CD4-positive, CD25-positive, alpha-beta regulatory T cell (primary cell): ENCODE data around the gene JAML. TPM values are rescaled to one million over a fixed set of nuclear protein-coding genes. Genes with fewer than 3 reads are reported as not detected.

Source experiments
- ATAC-seq, 2 donors: fragments of 150-1000 bp; cut with Tn5 transposase; one replicate each; pipeline ENCODE4 v1.10.0; 2021; ENCODE audit warnings: low read depth in 2 of 2, moderate number of reproducible peaks in 2 of 2, moderate library complexity in 1 of 2
- DNase-seq, 3 donors: peaks; one replicate each; pipeline versions ENCODE4 v3.0.0 to v3.0.0-alpha.2; 2012 to 2022; ENCODE audit warnings: mixed read lengths in 1 of 3
- H3K27ac ChIP-seq: one replicate; pipeline ENCODE4 v1.7.0; 2013; ENCODE audit warnings: mild to moderate bottlenecking, low read length; ENCODE audit not compliant: insufficient read depth, poor library complexity, severe bottlenecking
- H3K27me3 ChIP-seq: one replicate; pipeline ENCODE4 v1.7.0; 2013; ENCODE audit warnings: low read length; ENCODE audit not compliant: control insufficient read depth, insufficient read depth
- H3K36me3 ChIP-seq: one replicate; pipeline ENCODE4 v1.7.0; 2013; ENCODE audit warnings: mild to moderate bottlenecking, low read length, moderate library complexity; ENCODE audit not compliant: control insufficient read depth, insufficient read depth
- H3K4me1 ChIP-seq: 2 replicates; pipeline ENCODE4 v1.7.0; 2013; ENCODE audit warnings: mild to moderate bottlenecking, low read length; ENCODE audit not compliant: insufficient read depth, control insufficient read depth, poor library complexity, severe bottlenecking
- H3K4me3 ChIP-seq: one replicate; pipeline ENCODE4 v1.7.0; 2013; ENCODE audit warnings: low read depth, mild to moderate bottlenecking, low read length, moderate library complexity
- H3K9me3 ChIP-seq, 2 experiments: 1 replicate in 1 of 2; 2 replicates in 1 of 2; pipeline ENCODE4 v1.7.0; 2013; ENCODE audit warnings: low read length in 2 of 2, mild to moderate bottlenecking in 1 of 2, moderate library complexity in 1 of 2; ENCODE audit not compliant: control insufficient read depth in 2 of 2
- H3K27ac Mint-ChIP-seq, 3 donors: one replicate each; pipeline ENCODE4 v1.8.0; 2020 to 2022; ENCODE audit warnings: mild to moderate bottlenecking in 3 of 3, mixed read lengths in 3 of 3, moderate library complexity in 2 of 3
- H3K27me3 Mint-ChIP-seq: one replicate; pipeline ENCODE4 v1.8.0; 2022; ENCODE audit warnings: mild to moderate bottlenecking, mixed read lengths
- H3K36me3 Mint-ChIP-seq: one replicate; pipeline ENCODE4 v1.8.0; 2020; ENCODE audit warnings: mixed read lengths
- H3K4me1 Mint-ChIP-seq, 4 donors: one replicate each; pipeline ENCODE4 v1.8.0; 2020 to 2022; ENCODE audit warnings: mixed read lengths in 4 of 4, mild to moderate bottlenecking in 1 of 4
- H3K4me3 Mint-ChIP-seq, 4 donors: one replicate each; pipeline ENCODE4 v1.8.0; 2020 to 2022; ENCODE audit warnings: mild to moderate bottlenecking in 4 of 4, mixed read lengths in 4 of 4, moderate library complexity in 3 of 4
- H3K9me3 Mint-ChIP-seq, 7 donors: one replicate each; pipeline ENCODE4 v1.8.0; 2020 to 2022; ENCODE audit warnings: mixed read lengths in 7 of 7, mild to moderate bottlenecking in 3 of 7, moderate library complexity in 2 of 7
- polyA plus RNA-seq, 4 donors: library from polyadenylated mRNA; unstranded; fragments of 300-500 nt; fragmentation: Illumina TruSeq; gene quantifications; one replicate each; pipeline ENCODE4 v1.2.3, GENCODE V29; 2021
- total RNA-seq: library from RNA; stranded (reverse); gene quantifications from one replicate; pipeline ENCODE4 v1.2.3, GENCODE V29; 2022

JAML gene
- total and polyA plus RNA-seq, 5 donors from 2014 or later = 71.5 to 200 (median 169) TPM

DNA sequence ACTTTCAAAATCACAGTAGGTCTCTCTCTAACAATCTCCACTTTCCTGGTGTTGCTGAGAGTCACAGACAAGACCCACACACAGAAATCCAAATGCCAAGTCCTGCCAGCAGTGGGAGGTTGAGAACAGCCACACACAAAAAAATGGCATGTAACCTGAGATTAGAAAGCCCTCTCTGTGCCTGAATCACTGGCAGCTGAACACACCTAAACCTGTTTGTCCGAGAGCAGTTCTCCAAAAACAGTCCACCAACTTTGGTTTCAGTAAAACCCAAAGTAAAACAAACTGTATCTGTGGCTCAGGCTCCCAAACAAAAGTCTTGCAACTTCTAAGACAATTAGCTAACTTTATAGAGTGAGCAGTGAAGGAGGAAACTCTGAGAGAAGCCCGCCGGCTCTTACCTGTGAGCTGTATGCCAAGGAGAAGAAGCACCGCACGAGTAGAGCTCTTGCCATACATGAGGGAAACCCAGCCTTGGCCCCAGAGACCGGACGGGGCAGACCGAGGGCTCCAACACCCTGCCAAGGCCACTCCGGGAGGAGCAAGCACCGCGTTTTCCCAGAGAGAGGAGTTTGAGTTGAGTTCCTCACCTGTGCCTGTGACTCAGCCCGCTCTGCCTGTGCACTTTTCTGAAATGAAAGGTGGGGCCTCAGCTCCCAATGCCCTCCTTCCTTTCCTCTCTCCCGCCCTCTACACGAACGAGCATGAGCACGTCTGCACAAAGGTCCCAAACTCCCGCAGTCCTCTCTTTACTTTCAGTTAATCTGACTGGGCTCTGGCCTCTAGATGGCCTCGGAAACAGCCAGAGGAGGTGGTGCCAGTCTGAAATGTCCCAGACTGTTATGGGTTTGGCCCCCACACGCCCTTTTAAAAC, 39.1 kb upstream of the JAML start, which contains the start of gene MPZL2:
Gene MPZL2, minus strand, starts transcription at position 603 of the 874 bp plus-strand sequence. Its CDS starts 144 bp downstream, at position 459.
- H3K36me3 Mint-ChIP-seq = no peaks in the 10 kb centered on the region
- H3K9me3 Mint-ChIP-seq = no peaks in the 10 kb centered on the region
- peak within 1 kb of the TSS; percentile 51 for H3K4me3 ChIP-seq
- peaks cover 4% of the 10 kb centered on the region for H3K27me3 ChIP-seq
- peak within 1 kb of the TSS; percentile 67 to 92 (median 73) for H3K27ac Mint-ChIP-seq
- no peak within 1 kb of the TSS for H3K27ac ChIP-seq
- peaks cover 0 to 24% (median 14%) of the 10 kb centered on the region in 4 donors for H3K4me1 Mint-ChIP-seq
- peaks cover 26% of the 10 kb centered on the region for H3K27me3 Mint-ChIP-seq
- H3K4me3 Mint-ChIP-seq = peak within 1 kb of the TSS; percentile 20 to 90 (median 80)
- ATAC-seq (peak; percentile 43 to 62), DNase-seq (peak in 1 of 3 donors; percentile 34)
- H3K36me3 ChIP-seq = no peaks in the 10 kb centered on the region
- no peaks in the 10 kb centered on the region for H3K9me3 ChIP-seq
- H3K4me1 ChIP-seq = peaks cover 10% of the 10 kb centered on the region

DNA sequence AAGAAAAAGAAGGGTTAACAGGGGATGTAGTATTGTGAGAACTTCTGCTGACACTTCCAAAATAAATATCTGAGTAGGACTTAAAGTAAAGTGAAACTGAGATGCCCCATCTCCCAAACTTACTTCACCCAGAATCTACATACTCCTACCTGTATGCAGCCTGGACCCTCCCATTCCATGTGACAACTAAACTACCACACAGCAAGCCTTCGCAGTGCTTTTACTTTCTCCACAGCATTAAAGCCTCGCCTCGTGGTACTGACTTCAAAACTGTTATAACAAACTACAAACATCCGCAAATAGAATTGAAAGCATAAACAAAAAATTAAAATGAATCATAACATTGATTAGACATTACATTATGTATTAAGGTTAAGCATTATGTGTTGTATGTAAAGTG, 38.3 kb upstream of the JAML start:
- Histone ChIP-seq H3K9me3 (no peaks in the 10 kb centered on the region), H3K36me3 (no peaks in the 10 kb centered on the region), H3K27ac (no peak overlapping the region), H3K27me3 (peaks cover 2% of the 10 kb centered on the region), H3K4me3 (peak overlapping the region; percentile 51), H3K4me1 (peaks cover 10% of the 10 kb centered on the region)
- peaks cover 20% of the 10 kb centered on the region for H3K27me3 Mint-ChIP-seq
- H3K36me3 Mint-ChIP-seq = no peaks in the 10 kb centered on the region
- peak overlapping the region in 1 of 4 donors; percentile 20 for H3K4me3 Mint-ChIP-seq
- H3K9me3 Mint-ChIP-seq = no peaks in the 10 kb centered on the region
- H3K4me1 Mint-ChIP-seq = peaks cover 0 to 24% (median 14%) of the 10 kb centered on the region in 4 donors
- peak overlapping the region in 2 of 3 donors; percentile 42 to 73 for H3K27ac Mint-ChIP-seq
- DNase-seq (no peak), ATAC-seq (no peak)

DNA sequence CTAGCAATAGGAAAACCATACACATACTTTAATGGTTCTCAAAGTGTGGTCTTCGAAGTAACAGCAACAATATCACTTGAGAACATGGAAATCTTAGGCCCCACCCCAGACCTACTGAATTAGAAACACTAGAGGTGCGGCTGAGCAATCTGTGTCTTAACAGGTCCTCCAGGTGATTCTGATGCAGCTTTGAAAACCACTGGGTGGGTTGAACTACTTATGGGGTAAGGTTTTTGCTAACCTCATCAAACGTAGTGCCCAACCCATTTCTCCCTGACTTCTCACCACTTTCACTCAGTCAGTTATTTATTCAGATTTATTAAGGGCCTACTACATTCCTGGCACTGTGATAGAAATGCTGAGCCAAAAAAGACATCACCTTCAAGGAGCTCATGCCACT, 35.5 kb upstream of the JAML start:
- Histone ChIP-seq H3K27ac (no peak overlapping the region), H3K27me3 (no peaks in the 10 kb centered on the region), H3K9me3 (no peaks in the 10 kb centered on the region), H3K36me3 (no peaks in the 10 kb centered on the region), H3K4me3 (no peak overlapping the region), H3K4me1 (peaks cover 10% of the 10 kb centered on the region)
- Mint-ChIP-seq H3K9me3 (no peaks in the 10 kb centered on the region), H3K36me3 (peaks cover 5% of the 10 kb centered on the region), H3K4me3 (no peak overlapping the region), H3K27ac (peak overlapping the region in 1 of 3 donors; percentile 25), H3K27me3 (peaks cover 13% of the 10 kb centered on the region), H3K4me1 (peaks cover 0 to 19% (median 14%) of the 10 kb centered on the region in 4 donors)
- ATAC-seq (no peak), DNase-seq (no peak)

DNA sequence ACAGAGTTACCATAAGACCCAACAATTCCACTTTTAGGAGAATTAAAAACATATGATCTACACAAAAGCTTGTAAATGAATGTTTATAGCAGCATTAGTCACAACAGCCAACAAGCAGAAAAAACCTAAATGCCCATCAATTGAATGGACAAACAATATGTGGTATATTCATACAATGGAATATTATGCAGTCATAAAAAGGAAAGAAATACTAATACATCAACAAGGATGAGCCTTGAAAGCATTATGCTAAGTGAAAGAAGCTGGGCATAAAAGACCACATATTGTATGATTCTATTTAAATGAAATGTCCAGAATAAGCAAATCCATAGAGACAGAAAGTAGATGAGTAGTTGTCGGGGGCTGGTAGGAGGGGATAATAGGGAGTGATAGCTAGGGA, 34.3 kb upstream of the JAML start:
- Histone ChIP-seq H3K4me1 (peaks cover 8% of the 10 kb centered on the region), H3K36me3 (no peaks in the 10 kb centered on the region), H3K4me3 (no peak overlapping the region), H3K27ac (no peak overlapping the region), H3K9me3 (no peaks in the 10 kb centered on the region), H3K27me3 (no peaks in the 10 kb centered on the region)
- no peak overlapping the region for H3K27ac Mint-ChIP-seq
- H3K36me3 Mint-ChIP-seq = peaks cover 5% of the 10 kb centered on the region
- H3K4me1 Mint-ChIP-seq = peaks cover 0 to 18% (median 12%) of the 10 kb centered on the region in 4 donors
- no peak overlapping the region for H3K4me3 Mint-ChIP-seq
- H3K9me3 Mint-ChIP-seq = no peaks in the 10 kb centered on the region
- no peak for DNase-seq
- no peak for ATAC-seq
- peaks cover 3% of the 10 kb centered on the region for H3K27me3 Mint-ChIP-seq

DNA sequence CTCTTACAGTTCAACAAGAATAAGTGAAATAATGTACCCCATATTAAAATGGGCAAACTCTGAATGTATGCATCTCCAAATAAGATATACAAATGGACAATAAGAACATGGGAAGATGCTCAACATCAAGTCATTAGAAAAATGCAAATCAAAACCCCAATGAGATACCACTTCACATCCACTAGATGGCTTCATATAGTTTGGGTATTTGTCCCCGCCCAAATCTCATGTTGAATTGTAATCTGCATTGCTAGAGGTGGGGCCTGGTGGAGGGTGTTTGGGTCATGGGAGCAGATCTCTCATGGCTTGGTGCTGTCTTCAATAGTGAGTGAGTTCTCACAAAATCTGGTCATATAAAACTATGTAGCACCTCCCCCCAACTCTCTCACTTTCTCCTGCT, 33.6 kb upstream of the JAML start:
- Mint-ChIP-seq H3K36me3 (peaks cover 5% of the 10 kb centered on the region), H3K4me1 (peaks cover 0 to 11% (median 6%) of the 10 kb centered on the region in 4 donors), H3K27me3 (no peaks in the 10 kb centered on the region), H3K9me3 (no peaks in the 10 kb centered on the region), H3K27ac (no peak overlapping the region), H3K4me3 (peak overlapping the region in 1 of 4 donors; percentile 35)
- H3K4me1 ChIP-seq = peaks cover under 1% of the 10 kb centered on the region
- no peaks in the 10 kb centered on the region for H3K27me3 ChIP-seq
- no peak overlapping the region for H3K27ac ChIP-seq
- no peaks in the 10 kb centered on the region for H3K36me3 ChIP-seq
- ATAC-seq (no peak), DNase-seq (peak in 2 of 3 donors; percentile 23 to 51)
- no peaks in the 10 kb centered on the region for H3K9me3 ChIP-seq
- no peak overlapping the region for H3K4me3 ChIP-seq

DNA sequence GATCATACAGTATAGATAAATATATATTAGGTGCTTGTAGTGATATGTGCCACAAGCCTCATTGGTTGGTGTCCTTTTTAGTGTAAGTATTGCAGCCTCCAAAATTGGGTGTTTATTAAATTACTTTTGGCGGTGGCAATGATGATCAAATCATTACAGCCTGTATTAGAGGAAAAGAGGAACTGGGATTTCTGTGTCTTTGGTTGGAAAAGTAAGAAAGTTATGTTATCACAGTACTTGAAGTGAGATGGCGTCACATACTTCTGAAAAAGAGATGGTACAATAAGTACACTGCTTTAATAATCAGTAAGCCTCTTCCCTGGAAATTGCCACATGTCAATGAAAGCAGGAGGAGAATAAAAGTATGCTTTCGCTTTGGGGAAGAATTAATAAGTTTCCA, 27.9 kb upstream of the JAML start:
- H3K9me3 ChIP-seq = no peaks in the 10 kb centered on the region
- Mint-ChIP-seq H3K27ac (peak overlapping the region; percentile 99 to 100 (median 100)), H3K4me3 (peak overlapping the region; percentile 96 to 100 (median 99)), H3K36me3 (peaks cover 6% of the 10 kb centered on the region), H3K27me3 (peaks cover 6% of the 10 kb centered on the region), H3K4me1 (peaks cover 22 to 42% (median 36%) of the 10 kb centered on the region in 4 donors), H3K9me3 (no peaks in the 10 kb centered on the region)
- H3K36me3 ChIP-seq = no peaks in the 10 kb centered on the region
- no peak for ATAC-seq
- no peak for DNase-seq
- H3K27me3 ChIP-seq = no peaks in the 10 kb centered on the region
- H3K4me3 ChIP-seq = peak overlapping the region; percentile 97
- peak overlapping the region; percentile 95 for H3K27ac ChIP-seq
- H3K4me1 ChIP-seq = peaks cover 27% of the 10 kb centered on the region

DNA sequence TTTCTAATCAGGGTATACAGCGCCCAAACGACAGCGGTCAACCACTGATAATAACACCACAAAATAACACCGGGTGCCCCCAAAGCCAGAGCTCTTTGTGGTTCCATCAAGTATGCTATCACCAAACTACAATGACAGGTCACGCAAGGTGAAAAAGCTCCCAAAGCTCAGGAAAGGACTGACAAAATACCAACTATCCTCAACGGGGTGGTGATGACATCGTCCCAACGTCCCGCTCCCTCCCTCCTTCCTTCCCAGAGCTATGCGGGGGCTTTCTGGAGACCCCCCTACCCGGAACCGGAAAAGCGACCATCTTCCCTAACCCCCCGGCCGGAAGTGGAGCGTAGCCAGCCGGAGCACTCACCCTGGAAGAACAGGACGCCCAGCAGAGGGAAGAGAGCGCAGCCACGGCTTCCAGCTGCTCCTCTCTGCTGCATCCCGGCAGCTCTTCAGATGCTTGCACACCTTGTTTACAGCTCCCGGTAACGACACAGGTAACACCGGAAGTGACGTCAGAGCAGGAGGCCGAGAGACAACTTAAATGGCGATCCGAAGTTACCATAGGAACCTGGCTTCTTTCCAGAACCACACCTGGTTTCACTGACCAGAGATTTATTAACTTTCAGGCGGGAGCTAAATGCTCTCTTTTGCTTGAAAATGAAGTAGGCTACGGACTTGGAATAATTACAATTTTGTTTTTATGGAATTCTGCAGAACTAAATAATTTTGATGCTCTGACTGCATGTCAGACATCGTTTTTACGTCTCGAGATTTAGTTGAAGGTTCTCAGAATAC, 27.2 kb upstream of the JAML start, which contains the start of gene MPZL3:
Gene MPZL3, minus strand, starts transcription at position 508 of the 795 bp plus-strand sequence. Its CDS starts 71 bp downstream, at position 437.
- peak within 1 kb of the TSS; percentile 97 for H3K4me3 ChIP-seq

More for the DNA sequence above, 27.2 kb upstream of the JAML start, which contains the start of gene MPZL3:
- Mint-ChIP-seq H3K4me1 (peaks cover 26 to 49% (median 43%) of the 10 kb centered on the region in 4 donors), H3K27me3 (peaks cover 6% of the 10 kb centered on the region), H3K27ac (peak within 1 kb of the TSS; percentile 99 to 100 (median 100)), H3K4me3 (peak within 1 kb of the TSS; percentile 96 to 100 (median 99)), H3K9me3 (no peaks in the 10 kb centered on the region), H3K36me3 (peaks cover 8% of the 10 kb centered on the region)
- no peaks in the 10 kb centered on the region for H3K27me3 ChIP-seq
- no peaks in the 10 kb centered on the region for H3K36me3 ChIP-seq
- DNase-seq = peak; percentile 82 to 92 (median 89)
- H3K27ac ChIP-seq = peak within 1 kb of the TSS; percentile 95
- H3K4me1 ChIP-seq = peaks cover 27% of the 10 kb centered on the region
- no peaks in the 10 kb centered on the region for H3K9me3 ChIP-seq
- peak; percentile 63 for ATAC-seq
